Retinal pigment epithelial cell (primary cell): ENCODE results near the gene CCDC136.
A peak's percentile ranks its signal among the peaks of the same experiment; 100 is the strongest.

Experiments
- DNase-seq: peaks from one replicate; pipeline ENCODE4 v3.0.0-alpha.2; 2010; ENCODE audit warnings: low read depth
- H3K4me3 ChIP-seq: 2 replicates; pipeline ENCODE4 v1.5.1; 2011; ENCODE audit warnings: mild to moderate bottlenecking, low read length, control low read depth, moderate library complexity
- TF ChIP-seq, protein P1 (sequence below): conservative IDR thresholded peaks from 2 replicates; pipeline ENCODE4 v1.5.1; 2011; ENCODE audit warnings: low read depth, low read length, control low read depth, inconsistent platforms

Gene CCDC136

GRCh38 chr7:128831994-128832879 is 40.5 kb downstream of the CCDC136 start:
- peak overlapping the region; percentile 84 for H3K4me3 ChIP-seq
- TF ChIP-seq, protein P1, sequence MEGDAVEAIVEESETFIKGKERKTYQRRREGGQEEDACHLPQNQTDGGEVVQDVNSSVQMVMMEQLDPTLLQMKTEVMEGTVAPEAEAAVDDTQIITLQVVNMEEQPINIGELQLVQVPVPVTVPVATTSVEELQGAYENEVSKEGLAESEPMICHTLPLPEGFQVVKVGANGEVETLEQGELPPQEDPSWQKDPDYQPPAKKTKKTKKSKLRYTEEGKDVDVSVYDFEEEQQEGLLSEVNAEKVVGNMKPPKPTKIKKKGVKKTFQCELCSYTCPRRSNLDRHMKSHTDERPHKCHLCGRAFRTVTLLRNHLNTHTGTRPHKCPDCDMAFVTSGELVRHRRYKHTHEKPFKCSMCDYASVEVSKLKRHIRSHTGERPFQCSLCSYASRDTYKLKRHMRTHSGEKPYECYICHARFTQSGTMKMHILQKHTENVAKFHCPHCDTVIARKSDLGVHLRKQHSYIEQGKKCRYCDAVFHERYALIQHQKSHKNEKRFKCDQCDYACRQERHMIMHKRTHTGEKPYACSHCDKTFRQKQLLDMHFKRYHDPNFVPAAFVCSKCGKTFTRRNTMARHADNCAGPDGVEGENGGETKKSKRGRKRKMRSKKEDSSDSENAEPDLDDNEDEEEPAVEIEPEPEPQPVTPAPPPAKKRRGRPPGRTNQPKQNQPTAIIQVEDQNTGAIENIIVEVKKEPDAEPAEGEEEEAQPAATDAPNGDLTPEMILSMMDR: no peak
- no peak for DNase-seq

GRCh38 chr7:128832880-128833147 is 41.0 kb downstream of the CCDC136 start:
- TF ChIP-seq, protein P1: no peak
- no peak for DNase-seq
- H3K4me3 ChIP-seq: peak overlapping the region; percentile 84

DNA sequence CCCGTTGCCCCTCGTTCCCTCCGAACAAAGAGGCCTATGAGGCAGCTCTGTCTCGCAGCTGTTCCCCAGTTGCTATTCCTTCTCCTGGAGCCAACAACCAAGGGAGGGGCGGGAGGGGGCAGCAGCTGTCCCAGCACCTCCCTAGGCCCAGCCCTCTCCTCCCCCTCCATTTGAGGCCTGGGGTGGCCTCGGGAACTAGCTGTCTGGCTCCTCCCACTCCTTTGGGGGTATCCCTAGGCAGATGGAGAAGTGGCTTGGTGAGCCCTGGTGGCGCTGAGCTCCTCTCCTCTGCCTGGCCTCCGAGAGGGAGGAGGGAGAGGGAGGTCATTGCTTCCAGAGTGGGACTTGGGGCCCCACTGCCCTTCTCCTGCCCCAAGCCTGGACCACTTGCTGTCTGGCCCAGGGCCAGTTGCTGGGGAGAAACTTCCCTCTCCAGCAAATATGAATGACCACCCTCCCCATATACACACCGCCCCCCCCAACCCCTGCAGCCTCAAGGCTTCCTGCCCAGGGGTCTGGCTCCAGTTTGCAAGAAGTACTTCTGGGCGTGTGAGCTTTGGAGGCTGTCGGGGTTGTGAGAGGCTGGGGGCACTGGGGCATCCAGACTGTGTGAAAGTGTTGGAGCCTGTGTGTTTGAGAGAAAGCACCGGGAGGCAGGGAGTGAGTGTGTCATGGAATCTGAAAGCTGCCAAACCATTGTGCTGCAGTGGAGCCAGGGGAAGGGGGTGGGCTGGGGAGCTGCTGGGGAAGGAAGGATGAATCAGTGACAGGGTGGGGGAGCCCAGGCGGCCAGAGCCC is 41.6 kb downstream of the CCDC136 start:
- peak overlapping the region; percentile 84 for H3K4me3 ChIP-seq
- DNase-seq: no peak
- TF ChIP-seq, protein P1: no peak

DNA sequence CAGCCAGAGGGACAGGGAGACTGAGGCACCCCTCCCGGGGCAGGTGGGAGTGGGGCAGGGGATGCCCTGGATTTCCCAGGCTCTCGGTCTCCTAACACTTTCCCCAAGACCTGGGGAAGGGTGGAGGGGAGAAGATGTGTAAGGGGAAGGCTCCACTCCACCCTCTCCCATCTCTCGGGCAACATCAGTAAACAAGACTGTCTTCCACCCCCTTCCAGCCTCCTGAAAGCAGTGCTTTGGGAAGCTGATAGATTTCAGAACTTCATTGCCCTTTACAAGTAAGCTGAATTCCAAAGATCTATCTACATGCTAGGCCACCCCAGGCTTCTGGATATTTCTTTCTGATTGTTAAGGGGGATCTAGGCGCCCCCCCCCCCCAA is 42.2 kb downstream of the CCDC136 start:
- TF ChIP-seq, protein P1: no peak
- H3K4me3 ChIP-seq: peak overlapping the region; percentile 84
- DNase-seq: no peak

GRCh38 chr7:128835231-128835751 is 43.5 kb downstream of the CCDC136 start:
- TF ChIP-seq, protein P1: no peak
- no peak for DNase-seq
- no peak overlapping the region for H3K4me3 ChIP-seq

DNA sequence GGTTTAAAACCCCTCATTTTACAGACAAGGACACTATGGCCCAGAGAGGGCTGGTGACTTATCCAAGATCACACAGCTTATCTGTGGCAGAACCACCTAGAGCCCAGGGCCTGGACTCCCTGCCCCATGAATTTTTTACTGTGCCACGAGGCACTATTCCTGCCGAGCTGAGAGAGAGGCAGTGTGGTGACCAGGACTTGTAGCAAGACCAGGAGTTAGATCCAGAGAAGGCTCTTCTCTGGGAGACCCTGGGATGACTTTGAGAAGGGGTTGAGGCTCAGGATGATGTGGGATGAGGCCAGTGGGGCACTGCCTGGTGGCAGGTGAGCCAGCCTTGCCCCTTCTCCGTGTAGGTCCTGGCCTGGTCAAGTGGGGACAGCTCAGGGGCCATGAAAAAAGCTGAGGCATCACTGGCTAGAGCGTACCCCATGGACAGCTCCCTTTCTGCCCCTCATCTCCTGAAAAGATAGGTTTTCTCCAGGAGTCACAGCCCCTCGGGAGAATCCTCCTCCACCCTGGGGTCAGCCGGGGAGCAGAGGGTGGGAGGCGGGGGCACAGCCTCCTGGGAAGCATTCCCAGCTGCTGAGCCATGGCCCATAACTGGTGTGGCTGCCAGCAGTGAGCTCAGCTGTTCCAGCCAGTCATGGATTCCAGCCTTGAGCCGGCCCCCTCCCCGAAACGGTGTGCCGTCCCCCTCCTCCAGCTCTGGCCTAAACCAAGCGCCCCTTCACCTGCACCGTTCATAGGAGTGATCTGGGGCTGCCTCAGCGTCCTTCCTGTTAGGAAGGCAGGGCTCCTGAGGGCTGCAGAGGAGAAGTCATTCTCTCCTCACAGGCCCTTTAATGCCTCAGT is 44.2 kb downstream of the CCDC136 start:
- DNase-seq: no peak
- no peak overlapping the region for H3K4me3 ChIP-seq
- TF ChIP-seq, protein P1: no peak
